HT-29 (cell line): ENCODE measurements around the gene ADAMTS17. TPM values are rescaled to one million over a fixed set of nuclear protein-coding genes. Genes with fewer than 3 reads are reported as not detected.

ENCODE experiments used
- DNase-seq: peaks from one replicate; pipeline ENCODE4 v3.0.0-alpha.2; 2015; ENCODE audit warnings: low spot score
- total RNA-seq: library from RNA; depleted of rRNA; stranded (reverse); fragments of >200 nt; shearing (Covaris generic); gene quantifications from 2 replicates; pipeline ENCODE4 v1.2.3, GENCODE V29; 2014

Gene ADAMTS17
- total RNA-seq, 1 experiment from 2014 or later = 3.0 TPM

DNA sequence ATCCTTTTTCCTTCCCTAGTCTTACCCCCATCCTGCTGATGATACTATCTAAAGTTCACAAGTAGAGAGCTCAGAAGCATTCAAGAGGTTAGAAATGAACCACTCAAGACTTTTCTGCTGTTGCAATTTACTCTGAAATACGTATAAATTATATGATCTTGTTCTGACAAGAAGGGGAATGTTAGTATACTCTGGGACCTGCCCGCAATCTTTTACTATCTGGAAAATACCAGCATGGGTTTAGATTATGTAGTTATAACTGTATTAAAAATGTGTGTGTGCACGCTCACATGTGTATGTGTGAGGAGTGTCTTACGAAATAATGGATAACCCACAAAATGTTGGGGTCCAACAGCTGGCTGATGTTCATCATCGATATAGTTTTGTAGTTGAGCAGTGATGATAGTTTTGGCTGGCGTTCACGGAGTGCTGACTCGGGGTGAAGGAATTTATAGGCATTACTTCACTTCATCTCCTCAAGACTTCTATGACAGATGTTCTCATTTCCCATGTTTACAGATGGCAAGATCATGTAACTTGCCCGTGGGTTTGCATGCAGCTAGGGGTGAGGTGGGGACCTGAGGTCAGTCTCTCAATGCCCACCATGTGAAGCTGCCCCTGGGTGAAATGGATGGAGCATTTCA lies 311.1 kb downstream of the ADAMTS17 start:
- DNase-seq = no peak

- DNase-seq = no peak
Observed at GRCh38 chr15:100029868-100030479, 311.8 kb downstream of the ADAMTS17 start.

GRCh38 chr15:100029045-100029444 lies 312.7 kb downstream of the ADAMTS17 start:
- DNase-seq = no peak

DNA sequence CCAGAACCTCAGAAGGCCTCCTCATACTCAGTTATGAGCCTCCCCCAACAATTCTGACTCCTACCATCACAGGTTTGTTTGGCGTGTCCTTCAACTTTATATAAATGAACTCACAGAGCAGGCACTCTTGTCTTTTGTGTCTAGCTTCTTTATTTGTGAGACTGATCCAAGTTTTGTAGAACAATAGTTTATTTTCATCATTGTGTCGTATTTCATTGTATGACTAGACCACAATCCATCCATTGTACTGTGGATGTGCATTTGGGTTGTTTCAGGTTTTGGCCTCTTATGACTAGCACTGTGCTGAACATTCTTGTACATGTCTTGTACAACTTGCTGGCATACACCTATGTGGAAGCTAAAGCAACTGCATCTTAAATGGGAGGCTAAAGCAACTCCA lies 315.7 kb downstream of the ADAMTS17 start:
- no peak for DNase-seq

GRCh38 chr15:100022806-100023205 lies 319.0 kb downstream of the ADAMTS17 start:
- no peak for DNase-seq

- no peak for DNase-seq
Observed at GRCh38 chr15:100022391-100022790, 319.4 kb downstream of the ADAMTS17 start.

DNA sequence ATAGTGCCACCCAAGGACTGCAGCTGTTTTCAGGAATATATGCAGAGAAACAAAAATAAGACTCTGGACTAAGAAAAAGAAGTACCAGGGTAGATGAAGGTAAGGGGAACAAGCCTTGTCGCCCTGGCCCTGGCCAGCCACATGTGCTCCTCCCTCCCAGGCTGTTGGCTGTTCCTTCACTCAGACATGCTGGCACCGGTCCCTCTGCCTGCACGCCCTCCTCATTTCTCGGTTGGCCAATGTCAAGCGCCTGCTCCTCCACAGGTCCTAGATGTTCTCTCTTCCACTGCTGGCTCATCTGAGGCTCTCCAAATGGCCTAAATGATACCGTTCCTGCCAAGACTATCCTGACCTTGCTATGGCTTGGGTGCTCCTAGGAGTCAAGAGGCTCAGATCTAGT lies 320.1 kb downstream of the ADAMTS17 start:
- no peak for DNase-seq

GRCh38 chr15:100020614-100021013 lies 321.2 kb downstream of the ADAMTS17 start:
- DNase-seq = no peak

- DNase-seq = no peak
Observed at GRCh38 chr15:100020189-100020588, 321.6 kb downstream of the ADAMTS17 start.

- no peak for DNase-seq
Observed at GRCh38 chr15:100019601-100020000, 322.2 kb downstream of the ADAMTS17 start.

- DNase-seq = no peak
Observed at GRCh38 chr15:100018191-100018590, 323.6 kb downstream of the ADAMTS17 start.

DNA sequence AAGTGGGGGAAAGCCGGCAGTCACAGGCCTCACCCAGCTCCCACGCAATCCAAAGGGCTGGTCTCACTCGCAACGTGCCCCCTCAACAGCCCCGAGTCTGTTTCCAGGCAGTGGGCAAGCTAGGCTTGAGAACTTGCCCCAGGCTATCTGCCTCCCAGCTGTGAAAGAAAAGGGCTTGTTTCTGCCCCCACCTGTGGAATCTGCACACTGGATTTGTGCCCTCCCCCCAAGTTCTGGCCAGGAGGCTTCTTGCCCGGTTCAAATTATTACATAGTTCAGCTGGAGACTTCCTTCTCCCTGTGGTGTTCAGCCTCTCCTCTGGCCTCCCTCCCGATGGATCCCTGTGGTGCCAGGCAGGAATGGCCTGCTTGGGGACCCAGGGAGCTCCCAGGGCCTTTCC lies 324.6 kb downstream of the ADAMTS17 start:
- DNase-seq = no peak

DNA sequence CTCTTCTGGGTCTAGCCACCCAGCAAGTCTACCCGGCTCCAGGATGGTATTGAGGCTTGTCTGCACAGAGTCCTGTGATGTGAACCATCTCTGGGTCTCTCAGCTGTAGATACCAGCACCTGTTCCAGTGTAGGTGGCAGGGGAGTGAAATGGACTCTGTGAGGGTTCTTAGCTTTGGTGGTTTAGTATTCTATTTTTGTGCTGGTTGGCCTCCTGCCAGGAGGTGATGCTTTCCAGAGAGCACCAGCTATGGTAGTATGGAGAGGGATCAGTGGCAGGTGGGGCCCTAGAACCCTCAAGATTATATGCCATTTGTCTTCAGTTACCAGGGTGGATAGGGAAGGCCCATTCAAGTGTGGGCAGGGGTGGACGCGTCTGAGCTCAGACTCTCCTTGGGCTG lies 325.1 kb downstream of the ADAMTS17 start:
- DNase-seq = no peak

DNA sequence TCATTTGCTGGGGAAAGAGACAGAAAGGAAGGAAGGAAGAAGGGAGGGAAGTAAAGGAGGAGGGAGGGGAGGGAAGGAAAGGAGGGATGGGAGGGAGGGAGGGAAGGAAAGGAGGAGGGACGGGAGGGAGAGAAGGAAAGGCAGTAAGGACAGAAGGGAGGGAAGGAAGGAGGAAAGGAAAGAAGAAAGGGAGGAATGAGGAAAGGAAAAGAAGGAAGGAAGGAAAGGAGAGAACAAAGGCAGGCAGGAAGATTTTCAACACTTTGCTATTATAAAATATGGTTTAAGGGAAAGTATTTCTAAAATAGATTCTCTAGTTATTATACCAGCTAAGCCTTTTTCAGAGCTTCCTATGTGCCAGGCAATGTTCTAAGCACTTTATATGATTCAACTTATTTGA lies 330.5 kb downstream of the ADAMTS17 start:
- DNase-seq = no peak

DNA sequence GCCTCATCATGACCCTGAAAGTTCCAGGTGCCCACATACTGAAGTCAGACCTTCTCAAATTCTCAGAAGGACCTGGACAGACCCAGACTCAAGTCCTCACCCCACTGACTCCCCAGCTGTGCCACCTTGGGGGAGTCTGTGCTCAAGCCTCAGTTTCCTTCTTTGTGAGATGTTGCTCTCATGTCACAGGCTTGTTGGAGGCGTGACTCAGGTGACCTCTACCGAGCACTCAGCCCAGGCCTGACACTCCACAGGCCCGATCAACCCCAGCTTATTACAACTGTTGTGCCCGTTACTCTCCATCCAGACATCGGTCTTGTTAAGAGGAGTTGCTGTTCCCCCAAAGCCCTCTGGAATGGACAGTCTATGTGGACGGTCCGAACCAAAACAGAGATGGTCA lies 332.4 kb downstream of the ADAMTS17 start:
- no peak for DNase-seq

GRCh38 chr15:100008258-100008657 lies 333.5 kb downstream of the ADAMTS17 start:
- no peak for DNase-seq

GRCh38 chr15:100007609-100008008 lies 334.2 kb downstream of the ADAMTS17 start:
- no peak for DNase-seq

- DNase-seq = no peak
Observed at GRCh38 chr15:100005715-100006114, 336.1 kb downstream of the ADAMTS17 start.

- no peak for DNase-seq
Observed at GRCh38 chr15:100005013-100005412, 336.8 kb downstream of the ADAMTS17 start.

- DNase-seq = no peak
Observed at GRCh38 chr15:100002787-100003536, 338.8 kb downstream of the ADAMTS17 start.

GRCh38 chr15:100002086-100002620 lies 339.6 kb downstream of the ADAMTS17 start:
- no peak for DNase-seq

DNA sequence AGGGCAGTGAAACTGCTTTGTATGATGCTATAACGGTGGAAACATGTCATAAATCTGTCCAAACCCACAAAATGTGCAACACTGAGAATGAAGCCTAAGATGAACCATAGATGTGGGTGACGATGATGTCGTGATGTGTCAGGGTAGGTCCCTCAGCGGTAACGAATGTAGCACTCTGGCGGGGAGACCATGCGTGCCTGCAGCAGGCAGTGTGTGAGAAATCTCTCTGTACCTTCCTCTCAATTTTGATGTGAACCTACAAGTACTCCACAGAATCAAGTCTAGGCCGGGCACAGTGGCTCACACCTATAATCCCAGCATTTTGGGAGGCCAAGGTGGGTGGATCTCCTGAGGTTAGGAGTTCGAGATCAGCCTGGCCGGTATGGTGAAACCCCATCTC lies 340.4 kb downstream of the ADAMTS17 start:
- no peak for DNase-seq
